ENCODE measurements around the gene UTP14A.
A peak's percentile ranks its signal among the peaks of the same experiment; 100 is the strongest.
"Not testable (repeated sequence)": the region's sequence is repeated elsewhere in the genome, so short reads cannot be mapped to it uniquely, and the experiment has no call there.

Gene UTP14A

GRCh38 chrX:129905787-129906580 lies at the start of gene UTP14A:
Gene UTP14A (plus strand): TSS chrX:129906164. CDS start chrX:129906211, 47 bp downstream.
- peak; percentile 84 for DNase-seq

GRCh38 chrX:129859134-129859533 lies 46.8 kb upstream of the UTP14A start:
- DNase-seq = not testable (repeated sequence)

GRCh38 chrX:129866321-129866720 lies 39.6 kb upstream of the UTP14A start:
- DNase-seq = not testable (repeated sequence)

GRCh38 chrX:129872524-129872923 lies 33.4 kb upstream of the UTP14A start:
- no peak for DNase-seq

- DNase-seq = no peak
Observed at GRCh38 chrX:129875669-129876068, 30.3 kb upstream of the UTP14A start.

GRCh38 chrX:129876771-129877305 lies 29.1 kb upstream of the UTP14A start:
- DNase-seq = no peak

- DNase-seq = no peak
Observed at GRCh38 chrX:129877401-129877800, 28.6 kb upstream of the UTP14A start.

GRCh38 chrX:129900054-129900453 lies 5.9 kb upstream of the UTP14A start:
- no peak for DNase-seq

- DNase-seq = no peak
Observed at GRCh38 chrX:129908636-129909035, 2.7 kb downstream of the UTP14A start.

GRCh38 chrX:129925305-129926092 lies 19.5 kb downstream of the UTP14A start:
- DNase-seq = peak; percentile 70

GRCh38 chrX:129930941-129931410 lies 25.0 kb downstream of the UTP14A start:
- no peak for DNase-seq

GRCh38 chrX:129931411-129932015 lies 25.5 kb downstream of the UTP14A start:
- peak; percentile 89 for DNase-seq

GRCh38 chrX:129932016-129932820 lies 26.3 kb downstream of the UTP14A start:
- DNase-seq = peak; percentile 90

- DNase-seq = no peak
Observed at GRCh38 chrX:129932821-129933321, 26.9 kb downstream of the UTP14A start.

GRCh38 chrX:129933700-129934099 lies 27.7 kb downstream of the UTP14A start:
- DNase-seq = no peak

- no peak for DNase-seq
Observed at GRCh38 chrX:129934461-129934860, 28.5 kb downstream of the UTP14A start.

GRCh38 chrX:129934952-129935351 lies 29.0 kb downstream of the UTP14A start:
- no peak for DNase-seq

- no peak for DNase-seq
Observed at GRCh38 chrX:129938081-129938480, 32.1 kb downstream of the UTP14A start.

GRCh38 chrX:129939986-129940385 lies 34.0 kb downstream of the UTP14A start:
- no peak for DNase-seq

- DNase-seq = no peak
Observed at GRCh38 chrX:129940721-129941120, 34.8 kb downstream of the UTP14A start.

GRCh38 chrX:129945131-129945530 lies 39.2 kb downstream of the UTP14A start:
- no peak for DNase-seq

- DNase-seq = no peak
Observed at GRCh38 chrX:129953334-129953648, 47.3 kb downstream of the UTP14A start.
